H1 (cell line): ENCODE data around the gene MRPS2. TPM values are rescaled to one million over a fixed set of nuclear protein-coding genes. Genes with fewer than 3 reads are reported as not detected.

Experiments used
- CTCF ChIA-PET: fragments of 300-600 bp; sonication (Branson Sonifier 250); formaldehyde crosslinking; loops from one replicate; lab custom pipeline; 2021; ENCODE audit not compliant: partially characterized antibody; lab: Charles Lee
- POLR2A ChIA-PET: fragments of 300-600 bp; sonication (Branson Sonifier 250); formaldehyde crosslinking; loops from one replicate; lab custom pipeline; 2021; ENCODE audit warnings: inconsistent platforms; ENCODE audit not compliant: partially characterized antibody; lab: Charles Lee
- DNase-seq, 2 experiments: peaks; one replicate each; pipeline versions ENCODE4 v3.0.0 to v3.0.0-alpha.2; 2010 to 2022; ENCODE audit warnings: low spot score in 2 of 2, low read depth in 1 of 2, mixed read lengths in 1 of 2
- FAIRE-seq: peaks from 2 replicates; lab custom pipeline; 2011; peaks lifted over from hg19 to GRCh38; lab: Jason Lieb, UNC
- H2AFZ ChIP-seq: 2 replicates; pipeline ENCODE4 v1.8.1; 2012; ENCODE audit warnings: low read length, inconsistent platforms
- H2AK5ac ChIP-seq: 2 replicates; pipeline ENCODE4 v1.6.1; 2013; ENCODE audit warnings: low read depth, low read length
- H2BK120ac ChIP-seq: replicated peaks from 2 replicates; pipeline ENCODE3; 2013; ENCODE audit warnings: low read depth, low read length, inconsistent platforms
- H2BK12ac ChIP-seq: 2 replicates; pipeline ENCODE4 v1.6.1; 2013; ENCODE audit warnings: low read depth, low read length
- H2BK15ac ChIP-seq: 2 replicates; pipeline ENCODE4 v1.6.1; 2013; ENCODE audit warnings: low read length
- H2BK20ac ChIP-seq: 2 replicates; pipeline ENCODE4 v1.6.1; 2013; ENCODE audit warnings: low read length
- H2BK5ac ChIP-seq: 2 replicates; pipeline ENCODE4 v1.6.1; 2013; ENCODE audit warnings: low read depth, low read length
- H3K14ac ChIP-seq: 2 replicates; pipeline ENCODE4 v1.6.1; 2013; ENCODE audit warnings: inconsistent platforms; ENCODE audit not compliant: insufficient read length
- H3K18ac ChIP-seq: 2 replicates; pipeline ENCODE4 v1.6.1; 2013; ENCODE audit warnings: low read length; ENCODE audit errors: extremely low read depth
- H3K23ac ChIP-seq: 2 replicates; pipeline ENCODE4 v1.6.1; 2013; ENCODE audit warnings: inconsistent platforms; ENCODE audit not compliant: insufficient read length
- H3K23me2 ChIP-seq: 2 replicates; pipeline ENCODE4 v1.6.1; 2013; ENCODE audit warnings: low read depth, low read length
- H3K27ac ChIP-seq: 2 replicates; pipeline ENCODE4 v1.6.1; 2011; ENCODE audit warnings: low read depth, low read length, inconsistent platforms
- H3K27me3 ChIP-seq, 4 experiments: replicated peaks in 1 of 4; 1 replicate in 1 of 4; 2 replicates in 3 of 4; pipeline versions ENCODE4 v1.6.1 to v1.8.1; 2011 to 2013; ENCODE audit warnings: low read length in 3 of 4, mild to moderate bottlenecking in 3 of 4, inconsistent platforms in 2 of 4, mixed read lengths in 2 of 4, moderate library complexity in 1 of 4; ENCODE audit not compliant: control insufficient read depth in 3 of 4, insufficient read depth in 3 of 4; ENCODE audit errors: extremely low read depth in 1 of 4
- H3K36me3 ChIP-seq, 4 experiments: 2 replicates each; pipeline versions ENCODE4 v1.6.1 to v1.8.1; 2011 to 2013; ENCODE audit warnings: mild to moderate bottlenecking in 4 of 4, low read length in 3 of 4, moderate library complexity in 2 of 4, control low read depth in 1 of 4, inconsistent platforms in 1 of 4; ENCODE audit not compliant: insufficient read depth in 4 of 4, control insufficient read depth in 2 of 4
- H3K4ac ChIP-seq: replicated peaks from 2 replicates; pipeline ENCODE3; 2013; ENCODE audit warnings: low read length, low read depth, mixed read lengths, inconsistent platforms; ENCODE audit not compliant: insufficient read length
- H3K4me1 ChIP-seq, 4 experiments: replicated peaks in 1 of 4; 1 replicate in 1 of 4; 2 replicates in 3 of 4; pipeline versions ENCODE4 v1.6.1 to v1.8.1; 2011 to 2013; ENCODE audit warnings: low read length in 3 of 4, inconsistent platforms in 2 of 4, mixed read lengths in 1 of 4; ENCODE audit not compliant: insufficient read depth in 4 of 4, control insufficient read depth in 3 of 4
- H3K4me2 ChIP-seq, 2 experiments: 2 replicates each; pipeline versions ENCODE4 v1.6.1 to v1.8.1; 2011 to 2013; ENCODE audit warnings: low read depth in 2 of 2, low read length in 2 of 2, control low read depth in 1 of 2, inconsistent platforms in 1 of 2, mild to moderate bottlenecking in 1 of 2; ENCODE audit not compliant: insufficient read depth in 1 of 2
- H3K4me3 ChIP-seq, 4 experiments: fragments of 200-600, 300-600 bp in 1 of 4; sonication (generic), shearing (Covaris generic), sonication (Bioruptor Twin) in 1 of 4; 2 replicates each; pipeline versions ENCODE4 v1.5.1 to v1.8.1; 2011 to 2016; ENCODE audit warnings: low read length in 4 of 4, low read depth in 3 of 4, control low read depth in 2 of 4, inconsistent platforms in 2 of 4, mild to moderate bottlenecking in 2 of 4, mixed read lengths in 1 of 4, moderate library complexity in 1 of 4; ENCODE audit not compliant: insufficient read depth in 2 of 4; ENCODE audit errors: extremely low read depth in 1 of 4
- H3K56ac ChIP-seq: replicated peaks from 2 replicates; pipeline ENCODE3; 2013; ENCODE audit warnings: low read depth, mild to moderate bottlenecking, mixed read lengths, low read length, inconsistent platforms; ENCODE audit not compliant: insufficient read length
- H3K79me1 ChIP-seq: 2 replicates; pipeline ENCODE4 v1.6.1; 2013; ENCODE audit warnings: low read depth, low read length, control low read depth
- H3K79me2 ChIP-seq, 2 experiments: 2 replicates each; pipeline versions ENCODE4 v1.6.1 to v1.8.1; 2012 to 2013; ENCODE audit warnings: low read length in 2 of 2, mild to moderate bottlenecking in 2 of 2, inconsistent platforms in 1 of 2; ENCODE audit not compliant: insufficient read depth in 2 of 2, control insufficient read depth in 1 of 2
- H3K9ac ChIP-seq, 4 experiments: replicated peaks in 1 of 4; 1 replicate in 1 of 4; 2 replicates in 3 of 4; pipeline versions ENCODE4 v1.6.1 to v1.8.1; 2011 to 2013; ENCODE audit warnings: low read depth in 3 of 4, low read length in 3 of 4, control low read depth in 2 of 4, mild to moderate bottlenecking in 2 of 4, moderate library complexity in 2 of 4, inconsistent platforms in 1 of 4; ENCODE audit errors: extremely low read depth in 1 of 4
- H3K9me3 ChIP-seq, 2 experiments: 2 replicates each; pipeline versions ENCODE4 v1.6.1 to v1.8.1; 2012 to 2013; ENCODE audit warnings: mild to moderate bottlenecking in 2 of 2, moderate library complexity in 2 of 2, control low read depth in 1 of 2, inconsistent platforms in 1 of 2, low read depth in 1 of 2, low read length in 1 of 2, mixed read lengths in 1 of 2; ENCODE audit not compliant: insufficient read depth in 2 of 2
- H4K20me1 ChIP-seq, 2 experiments: replicated peaks in 1 of 2; 2 replicates each; pipeline versions ENCODE3 to v1.8.1; 2011 to 2013; ENCODE audit warnings: inconsistent platforms in 2 of 2, low read length in 2 of 2, mild to moderate bottlenecking in 1 of 2; ENCODE audit not compliant: insufficient read depth in 2 of 2, control insufficient read depth in 1 of 2
- H4K5ac ChIP-seq: 2 replicates; pipeline ENCODE4 v1.6.1; 2013; ENCODE audit warnings: low read length, low read depth, mixed read lengths, inconsistent platforms; ENCODE audit not compliant: insufficient read length
- H4K8ac ChIP-seq: 2 replicates; pipeline ENCODE4 v1.8.0; 2013; ENCODE audit warnings: mild to moderate bottlenecking, moderate library complexity, low read length, inconsistent platforms; ENCODE audit not compliant: insufficient read depth; ENCODE audit errors: extremely low read depth
- H4K91ac ChIP-seq: replicated peaks from 2 replicates; pipeline ENCODE3; 2013; ENCODE audit warnings: low read length, mixed read lengths, inconsistent platforms; ENCODE audit not compliant: insufficient read length
- ATF3 ChIP-seq: IDR thresholded peaks from 2 replicates; pipeline ENCODE4 v1.6.1; 2011; ENCODE audit warnings: low read depth, mild to moderate bottlenecking, low read length; ENCODE audit not compliant: insufficient read depth
- BCL11A ChIP-seq, 2 experiments: IDR thresholded peaks; one replicate each; pipeline ENCODE4 v1.6.1; 2011; ENCODE audit warnings: low read depth in 2 of 2, low read length in 2 of 2, mild to moderate bottlenecking in 2 of 2
- FOSL1 ChIP-seq: IDR thresholded peaks from 2 replicates; pipeline ENCODE4 v1.6.1; 2011; ENCODE audit warnings: mild to moderate bottlenecking, low read depth, low read length, moderate library complexity; ENCODE audit not compliant: insufficient read depth
- MAFK ChIP-seq: IDR thresholded peaks from 2 replicates; pipeline ENCODE4 v1.6.1; 2012; ENCODE audit warnings: low read depth, mild to moderate bottlenecking, improper control_type of control experiment, low read length
- NANOG ChIP-seq: IDR thresholded peaks from 2 replicates; pipeline ENCODE4 v1.6.1; 2011; ENCODE audit warnings: low read length, low read depth, mild to moderate bottlenecking, inconsistent platforms; ENCODE audit not compliant: insufficient read depth, poor library complexity, severe bottlenecking
- RXRA ChIP-seq: IDR thresholded peaks from 2 replicates; pipeline ENCODE4 v1.6.1; 2011; ENCODE audit warnings: low read depth, mild to moderate bottlenecking, low read length, moderate library complexity; ENCODE audit not compliant: insufficient read depth
- WGBS, 2 experiments: shearing (Covaris generic) in 1 of 2; methylation state at CpG; one replicate each; pipeline versions ENCODE4 v1.1.6 to v1.1.7; 2013 to 2015; ENCODE audit warnings: low lambda C conversion rate in 2 of 2, mixed read lengths in 2 of 2, inconsistent platforms in 1 of 2, low coverage in 1 of 2, missing lambda C conversion rate in 1 of 2; ENCODE audit not compliant: insufficient replicate concordance in 2 of 2, insufficient coverage in 1 of 2, insufficient read length in 1 of 2; ENCODE audit errors: extremely low coverage in 1 of 2, missing lambda C conversion rate in 1 of 2; 5-methylcytosine and 5-hydroxymethylcytosine counted together
- polyA plus RNA-seq, 7 experiments: library from polyadenylated mRNA; depleted of rRNA in 3 of 7; stranded (reverse) in 5 of 7; unstranded in 2 of 7; fragments of >200 nt in 5 of 7; fragments of 200-250 nt in 2 of 7; gene quantifications; 1 replicate in 5 of 7; 2 replicates in 1 of 7; 4 replicates in 1 of 7; pipeline versions ENCODE4 v1.2.1 to v1.2.3, GENCODE V29; 2011 to 2013; ENCODE audit warnings: missing spikeins in 2 of 7, mixed read lengths in 2 of 7
- total RNA-seq: library from RNA; stranded (reverse); fragmentation: NEBNext Ultra II Directional; extraction: Animal tissue kit (Norgen Biotek cat#: 25700); gene quantifications from 2 replicates; pipeline ENCODE4 v1.2.1, GENCODE V29; 2021

MRPS2 gene
- total and polyA plus RNA-seq, 2 of the 8 experiments (the other 6 are each of a cell fraction or from before 2014, with no cell fraction given) = 78.6 to 476 TPM

- no peak overlapping the region for H4K5ac ChIP-seq
- no peak overlapping the region for H3K56ac ChIP-seq
- no peak overlapping the region for H3K27ac ChIP-seq
- no peak overlapping the region for H3K4me2 ChIP-seq
- H3K4me1 ChIP-seq = peaks cover 0 to 9% (median 6%) of the 10 kb centered on the region in 4 experiments; a peak in 5 of 7 replicates
- ChIA-PET CTCF (interaction anchor here (0.8 to 1.3 kb wide), 2 partner anchors 26 to 73 kb away, joined by 3 read pairs; no protein-coding TSS in a partner anchor), POLR2A (interaction anchor here (1.0 kb wide), 1 partner anchor 25 kb away, joined by 6 read pairs; no protein-coding TSS in a partner anchor)
- DNase-seq = peak in 1 of 2 experiments; percentile 28
- H3K14ac ChIP-seq = no peak overlapping the region
- no peak overlapping the region for H3K4me3 ChIP-seq
- no peaks in the 10 kb centered on the region for H3K36me3 ChIP-seq
- no peaks in the 10 kb centered on the region for H3K23me2 ChIP-seq
- no peaks in the 10 kb centered on the region for H4K20me1 ChIP-seq
- no peak overlapping the region for H2BK15ac ChIP-seq
- H3K4ac ChIP-seq = no peak overlapping the region
- no peaks in the 10 kb centered on the region for H3K9me3 ChIP-seq
- no peak overlapping the region for H4K8ac ChIP-seq
- no peak overlapping the region for H3K9ac ChIP-seq
- no peak overlapping the region for H2AK5ac ChIP-seq
- FAIRE-seq = no peak
- H4K91ac ChIP-seq = no peak overlapping the region
- H2BK12ac ChIP-seq = no peak overlapping the region
- H3K27me3 ChIP-seq = no peaks in the 10 kb centered on the region
- whole genome bisulfite sequencing, 2 experiments = 95% methylated on average over 4 of the region's 5 CpGs; no CpG with 5 or more reads in 1 of the 2 experiments
- no peaks in the 10 kb centered on the region for H3K79me2 ChIP-seq
- no peak overlapping the region for H3K18ac ChIP-seq
- H2AFZ ChIP-seq = no peak overlapping the region; the same call in 1 of the 2 replicates
- no peak overlapping the region for H2BK120ac ChIP-seq
- H3K23ac ChIP-seq = no peak overlapping the region
- no peaks in the 10 kb centered on the region for H3K79me1 ChIP-seq
- H2BK20ac ChIP-seq = no peak overlapping the region
- TF ChIP-seq FOSL1 (no peak), MAFK (no peak), NANOG (no peak), RXRA (no peak), ATF3 (no peak), BCL11A (IDR thresholded peaks at IDR 0.05; ENCODE audit: low read depth in 2 of 2, low read length in 2 of 2) (no peak)
- no peak overlapping the region for H2BK5ac ChIP-seq
Measured at GRCh38 chr9:135530146-135530545, 29.7 kb downstream of the MRPS2 start.
